Measurements from ENCODE around the gene TBX18.

TBX18 gene

DNA sequence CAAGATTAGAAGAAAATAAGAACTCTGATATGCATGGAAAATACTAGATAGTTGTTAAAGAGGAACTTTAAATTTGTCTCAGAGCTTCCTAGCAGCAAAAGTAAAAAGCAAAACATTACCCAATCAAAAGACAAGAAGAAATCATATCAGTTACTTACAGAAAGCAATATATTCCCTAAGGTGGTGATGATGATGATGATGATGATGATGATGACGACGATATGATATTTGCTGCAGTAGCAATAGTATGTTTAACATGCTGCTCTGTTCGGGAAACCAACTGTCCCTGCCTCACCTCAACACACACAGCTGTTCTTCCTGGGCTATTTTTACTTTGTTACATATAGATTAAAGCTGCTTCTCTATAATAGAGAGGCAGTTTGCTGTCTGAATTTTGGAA is 12.0 kb upstream of the TBX18 start:
- H3K36me3 ChIP-seq (ENCODE audit: control insufficient read depth, insufficient read depth, low read length), result no peaks in the 10 kb centered on the region
- no peak overlapping the region for H3K4me3 ChIP-seq (replicated peaks; ENCODE audit: low read depth, low read length)
- no peak for DNase-seq (ENCODE audit: extremely low read depth, insufficient read length)
- TF ChIP-seq, protein P1, sequence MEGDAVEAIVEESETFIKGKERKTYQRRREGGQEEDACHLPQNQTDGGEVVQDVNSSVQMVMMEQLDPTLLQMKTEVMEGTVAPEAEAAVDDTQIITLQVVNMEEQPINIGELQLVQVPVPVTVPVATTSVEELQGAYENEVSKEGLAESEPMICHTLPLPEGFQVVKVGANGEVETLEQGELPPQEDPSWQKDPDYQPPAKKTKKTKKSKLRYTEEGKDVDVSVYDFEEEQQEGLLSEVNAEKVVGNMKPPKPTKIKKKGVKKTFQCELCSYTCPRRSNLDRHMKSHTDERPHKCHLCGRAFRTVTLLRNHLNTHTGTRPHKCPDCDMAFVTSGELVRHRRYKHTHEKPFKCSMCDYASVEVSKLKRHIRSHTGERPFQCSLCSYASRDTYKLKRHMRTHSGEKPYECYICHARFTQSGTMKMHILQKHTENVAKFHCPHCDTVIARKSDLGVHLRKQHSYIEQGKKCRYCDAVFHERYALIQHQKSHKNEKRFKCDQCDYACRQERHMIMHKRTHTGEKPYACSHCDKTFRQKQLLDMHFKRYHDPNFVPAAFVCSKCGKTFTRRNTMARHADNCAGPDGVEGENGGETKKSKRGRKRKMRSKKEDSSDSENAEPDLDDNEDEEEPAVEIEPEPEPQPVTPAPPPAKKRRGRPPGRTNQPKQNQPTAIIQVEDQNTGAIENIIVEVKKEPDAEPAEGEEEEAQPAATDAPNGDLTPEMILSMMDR (IDR thresholded peaks at IDR 0.05; ENCODE audit: insufficient read depth, low read length, poor library complexity, severe bottlenecking), result no peak
- no peaks in the 10 kb centered on the region; the same call in 1 of the 2 replicates for H3K27me3 ChIP-seq (replicated peaks; ENCODE audit: control insufficient read depth, insufficient read depth, low read length)

DNA sequence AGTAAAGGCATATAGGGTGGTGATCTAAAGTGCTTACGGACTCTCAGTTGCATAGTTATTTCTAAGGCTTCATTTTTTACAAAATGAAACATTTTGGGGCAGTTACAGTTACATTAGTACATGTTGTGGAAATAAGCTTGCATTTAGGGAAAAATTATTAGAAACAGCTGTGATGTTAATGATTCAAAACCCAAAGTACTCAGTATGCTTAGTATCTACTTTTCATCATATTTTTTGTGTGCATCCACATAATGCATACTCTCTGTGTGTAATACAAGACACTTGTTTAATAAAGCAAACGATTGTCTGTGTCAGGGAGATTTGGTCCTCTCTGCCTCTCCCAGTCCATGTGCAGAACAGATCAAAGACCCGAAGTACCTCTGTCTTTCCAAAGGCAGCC is 11.4 kb upstream of the TBX18 start:
- no peak overlapping the region for H3K4me3 ChIP-seq (replicated peaks; ENCODE audit: low read depth, low read length)
- no peaks in the 10 kb centered on the region; the same call in 1 of the 2 replicates for H3K27me3 ChIP-seq (replicated peaks; ENCODE audit: control insufficient read depth, insufficient read depth, low read length)
- H3K36me3 ChIP-seq (ENCODE audit: control insufficient read depth, insufficient read depth, low read length), result no peaks in the 10 kb centered on the region
- no peak for DNase-seq (ENCODE audit: extremely low read depth, insufficient read length)
- TF ChIP-seq, protein P1 (IDR thresholded peaks at IDR 0.05; ENCODE audit: insufficient read depth, low read length, poor library complexity, severe bottlenecking), result no peak

DNA sequence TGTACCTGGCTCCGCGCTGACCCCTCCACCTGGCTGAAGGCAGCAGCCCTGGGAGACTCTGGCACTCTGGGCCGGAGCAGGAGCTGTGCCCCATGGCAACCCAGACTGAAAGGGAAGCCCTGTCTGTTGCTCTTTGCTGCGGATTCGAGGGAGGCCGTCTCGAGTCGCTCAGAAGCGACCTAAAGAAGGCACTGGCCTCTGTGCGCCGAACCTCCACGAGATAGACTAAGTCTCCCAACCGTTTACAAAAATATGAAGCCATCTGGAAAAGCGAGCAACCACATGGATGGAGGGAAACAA is 10.5 kb upstream of the TBX18 start:
- no peak for DNase-seq (ENCODE audit: extremely low read depth, insufficient read length)
- Histone ChIP-seq H3K27me3 (replicated peaks; ENCODE audit: control insufficient read depth, insufficient read depth, low read length) (no peaks in the 10 kb centered on the region; the same call in 1 of the 2 replicates), H3K4me3 (replicated peaks; ENCODE audit: low read depth, low read length) (no peak overlapping the region), H3K36me3 (ENCODE audit: control insufficient read depth, insufficient read depth, low read length) (no peaks in the 10 kb centered on the region)
- TF ChIP-seq, protein P1 (IDR thresholded peaks at IDR 0.05; ENCODE audit: insufficient read depth, low read length, poor library complexity, severe bottlenecking), result no peak

DNA sequence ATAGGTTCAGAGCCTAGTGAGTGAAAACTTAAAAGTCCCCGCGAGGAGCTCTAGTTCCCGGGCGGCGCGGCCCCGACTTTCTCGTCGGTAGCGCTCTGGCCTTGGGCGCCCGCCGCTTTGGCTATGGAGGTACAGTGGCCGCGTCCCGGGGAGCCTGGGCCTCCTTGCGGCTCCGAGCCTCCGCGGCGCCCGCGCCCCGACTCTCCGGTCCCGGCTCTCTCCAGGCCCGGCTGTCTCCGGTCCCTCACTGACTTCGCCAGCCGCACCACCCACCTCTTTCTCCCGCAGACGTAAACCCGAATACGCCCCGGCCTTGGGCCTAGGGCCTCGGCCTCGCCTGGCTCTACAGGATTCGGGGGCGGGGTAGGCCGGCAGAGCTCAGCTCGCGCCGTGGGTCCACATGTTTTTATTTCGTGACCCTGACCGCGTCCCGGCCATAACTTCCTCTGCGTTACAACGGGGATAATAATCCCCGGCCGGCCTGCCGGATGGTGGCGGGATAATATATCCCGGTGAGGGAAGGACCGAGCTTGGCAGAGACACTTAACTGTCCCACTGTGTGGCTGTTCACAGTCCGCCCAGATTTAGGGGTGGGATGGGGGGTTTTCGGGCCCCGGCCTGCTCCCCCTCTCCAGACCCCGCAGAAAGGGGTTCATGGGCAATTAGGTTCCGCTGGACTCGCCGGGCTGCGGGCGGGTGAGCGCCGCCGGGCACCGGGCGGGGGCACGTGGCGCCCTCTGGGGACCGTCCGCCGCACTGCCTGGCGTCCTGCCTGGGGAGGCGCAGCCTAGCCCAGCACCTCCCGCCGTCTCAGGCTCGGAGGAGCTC is 10.0 kb upstream of the TBX18 start:
- DNase-seq (ENCODE audit: extremely low read depth, insufficient read length), result peak; percentile 48

DNA sequence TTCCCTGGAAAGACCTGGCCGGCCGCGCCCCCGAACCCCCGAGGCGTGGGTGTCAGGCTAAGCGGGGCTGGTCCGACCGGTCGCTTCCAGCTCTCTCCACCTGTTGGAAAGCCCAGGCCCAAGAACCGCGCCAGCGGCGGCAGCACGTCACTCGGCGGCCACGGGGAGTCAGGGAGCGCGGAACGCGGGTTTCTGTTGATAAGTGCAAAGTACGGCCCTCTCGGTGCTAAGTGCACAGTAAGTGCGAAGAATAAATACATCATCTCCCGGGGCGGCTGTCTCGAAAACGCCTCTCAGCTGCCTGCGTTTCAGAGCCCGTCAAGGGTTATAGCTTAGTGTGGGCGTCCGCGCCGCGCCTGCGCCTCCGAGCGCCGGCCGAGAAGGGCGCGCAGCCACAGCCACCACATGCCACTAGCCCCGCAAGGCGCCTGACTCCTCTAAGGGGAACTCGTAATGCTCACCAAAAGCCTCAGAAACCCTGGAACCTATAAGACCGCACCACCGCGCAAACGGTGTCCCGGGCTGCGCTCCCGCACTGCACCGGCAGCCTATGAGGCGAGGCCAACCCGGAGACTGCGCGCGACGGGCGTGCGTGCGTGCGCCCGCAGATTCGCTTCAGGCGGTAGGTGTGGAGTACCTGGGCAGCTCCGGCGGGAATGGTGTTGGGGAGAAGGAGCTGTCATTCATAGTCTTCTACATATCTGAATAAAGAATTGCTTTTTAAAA is 9.2 kb upstream of the TBX18 start:
- Histone ChIP-seq H3K4me3 (replicated peaks; ENCODE audit: low read depth, low read length) (no peak overlapping the region), H3K27me3 (replicated peaks; ENCODE audit: control insufficient read depth, insufficient read depth, low read length) (no peaks in the 10 kb centered on the region; the same call in 1 of the 2 replicates), H3K36me3 (ENCODE audit: control insufficient read depth, insufficient read depth, low read length) (no peaks in the 10 kb centered on the region)
- peak; percentile 30 for DNase-seq (ENCODE audit: extremely low read depth, insufficient read length)
- TF ChIP-seq, protein P1 (IDR thresholded peaks at IDR 0.05; ENCODE audit: insufficient read depth, low read length, poor library complexity, severe bottlenecking), result no peak

More for the DNA sequence above, 10.0 kb upstream of the TBX18 start:
- TF ChIP-seq, protein P1 (IDR thresholded peaks at IDR 0.05; ENCODE audit: insufficient read depth, low read length, poor library complexity, severe bottlenecking), result no peak
- no peak overlapping the region for H3K4me3 ChIP-seq (replicated peaks; ENCODE audit: low read depth, low read length)
- H3K27me3 ChIP-seq (replicated peaks; ENCODE audit: control insufficient read depth, insufficient read depth, low read length), result no peaks in the 10 kb centered on the region; the same call in 1 of the 2 replicates
- H3K36me3 ChIP-seq (ENCODE audit: control insufficient read depth, insufficient read depth, low read length), result no peaks in the 10 kb centered on the region

Measured in GM06990 (cell line).